Measurements from ENCODE around the gene METTL1. TPM values are rescaled to one million over a fixed set of nuclear protein-coding genes. Genes with fewer than 3 reads are reported as not detected.
A peak's percentile ranks its signal among the peaks of the same experiment; 100 is the strongest.

The METTL1 gene
- total and polyA plus RNA-seq, 9 donors: 15.3 to 33.6 (median 23.4) TPM

- WGBS (ENCODE audit: insufficient coverage): no CpG with 5 or more reads among the region's 7 CpGs
- Histone ChIP-seq H3K4me3 (ENCODE audit: low read length) (no peak overlapping the region), H3K9me3 (replicated peaks; ENCODE audit: control insufficient read depth, low read depth, low read length) (no peaks in the 10 kb centered on the region), H3K27me3 (ENCODE audit: control insufficient read depth, insufficient read depth, low read length) (peaks cover 67% of the 10 kb centered on the region), H3K27ac (ENCODE audit: low read length) (no peak overlapping the region), H3K4me1 (ENCODE audit: control insufficient read depth, insufficient read depth, low read length) (peaks cover 49% of the 10 kb centered on the region), H3K36me3 (ENCODE audit: control insufficient read depth, insufficient read depth, low read length) (no peaks in the 10 kb centered on the region)
- peak; percentile 40 for DNase-seq
Measured at GRCh38 chr12:57739387-57739786, 32.5 kb downstream of the METTL1 start.

GRCh38 chr12:57738661-57739237, 33.2 kb downstream of the METTL1 start, which contains the start of gene AGAP2:
AGAP2 (minus strand) TSS chr12:57738742; CDS start chr12:57738246, 496 bp downstream.
- Histone ChIP-seq H3K36me3 (ENCODE audit: control insufficient read depth, insufficient read depth, low read length) (no peaks in the 10 kb centered on the region), H3K27ac (ENCODE audit: low read length) (no peak within 1 kb of the TSS), H3K4me3 (ENCODE audit: low read length) (peak within 1 kb of the TSS; percentile 43), H3K9me3 (replicated peaks; ENCODE audit: control insufficient read depth, low read depth, low read length) (no peaks in the 10 kb centered on the region), H3K4me1 (ENCODE audit: control insufficient read depth, insufficient read depth, low read length) (peaks cover 52% of the 10 kb centered on the region), H3K27me3 (ENCODE audit: control insufficient read depth, insufficient read depth, low read length) (peaks cover 69% of the 10 kb centered on the region)
- WGBS (ENCODE audit: insufficient coverage): under 1% methylated on average over 13 of the region's 36 CpGs
- DNase-seq: peak; percentile 79

- Histone ChIP-seq H3K4me1 (ENCODE audit: control insufficient read depth, insufficient read depth, low read length) (peaks cover 60% of the 10 kb centered on the region), H3K27ac (ENCODE audit: low read length) (no peak overlapping the region), H3K27me3 (ENCODE audit: control insufficient read depth, insufficient read depth, low read length) (peaks cover 69% of the 10 kb centered on the region), H3K9me3 (replicated peaks; ENCODE audit: control insufficient read depth, low read depth, low read length) (no peaks in the 10 kb centered on the region), H3K4me3 (ENCODE audit: low read length) (peak overlapping the region; percentile 40), H3K36me3 (ENCODE audit: control insufficient read depth, insufficient read depth, low read length) (peaks cover 3% of the 10 kb centered on the region)
- 11% methylated on average over 84 of the region's 110 CpGs for WGBS (ENCODE audit: insufficient coverage)
- DNase-seq: peak; percentile 54
Measured at GRCh38 chr12:57737467-57738460, 34.1 kb downstream of the METTL1 start.

GRCh38 chr12:57736741-57737466, 35.0 kb downstream of the METTL1 start:
- WGBS (ENCODE audit: insufficient coverage): 15% methylated on average over 31 of the region's 31 CpGs
- Histone ChIP-seq H3K27ac (ENCODE audit: low read length) (peak overlapping the region; percentile 85), H3K27me3 (ENCODE audit: control insufficient read depth, insufficient read depth, low read length) (peaks cover 66% of the 10 kb centered on the region), H3K36me3 (ENCODE audit: control insufficient read depth, insufficient read depth, low read length) (peaks cover 6% of the 10 kb centered on the region), H3K4me3 (ENCODE audit: low read length) (peak overlapping the region; percentile 40), H3K4me1 (ENCODE audit: control insufficient read depth, insufficient read depth, low read length) (peaks cover 60% of the 10 kb centered on the region), H3K9me3 (replicated peaks; ENCODE audit: control insufficient read depth, low read depth, low read length) (no peaks in the 10 kb centered on the region)
- DNase-seq: no peak

GRCh38 chr12:57735952-57736740, 35.8 kb downstream of the METTL1 start:
- Histone ChIP-seq H3K4me1 (ENCODE audit: control insufficient read depth, insufficient read depth, low read length) (peaks cover 57% of the 10 kb centered on the region), H3K27ac (ENCODE audit: low read length) (peak overlapping the region; percentile 85), H3K4me3 (ENCODE audit: low read length) (peak overlapping the region; percentile 13)

GRCh38 chr12:57735198-57735855, 36.6 kb downstream of the METTL1 start:
- peak overlapping the region; percentile 85 for H3K27ac ChIP-seq (ENCODE audit: low read length)
- peak overlapping the region; percentile 13 for H3K4me3 ChIP-seq (ENCODE audit: low read length)
- peaks cover 51% of the 10 kb centered on the region for H3K27me3 ChIP-seq (ENCODE audit: control insufficient read depth, insufficient read depth, low read length)
- WGBS (ENCODE audit: insufficient coverage): 20% methylated on average over 1 of the region's 8 CpGs
- DNase-seq: peak; percentile 88
- peaks cover 59% of the 10 kb centered on the region for H3K4me1 ChIP-seq (ENCODE audit: control insufficient read depth, insufficient read depth, low read length)
- H3K36me3 ChIP-seq (ENCODE audit: control insufficient read depth, insufficient read depth, low read length): peaks cover 8% of the 10 kb centered on the region
- H3K9me3 ChIP-seq (replicated peaks; ENCODE audit: control insufficient read depth, low read depth, low read length): no peaks in the 10 kb centered on the region

More at GRCh38 chr12:57735952-57736740, 35.8 kb downstream of the METTL1 start:
- Histone ChIP-seq H3K9me3 (replicated peaks; ENCODE audit: control insufficient read depth, low read depth, low read length) (no peaks in the 10 kb centered on the region), H3K27me3 (ENCODE audit: control insufficient read depth, insufficient read depth, low read length) (peaks cover 59% of the 10 kb centered on the region), H3K36me3 (ENCODE audit: control insufficient read depth, insufficient read depth, low read length) (peaks cover 8% of the 10 kb centered on the region)
- WGBS (ENCODE audit: insufficient coverage): 6% methylated on average over 30 of the region's 49 CpGs
- peak; percentile 86 for DNase-seq

GRCh38 chr12:57734591-57734990, 37.3 kb downstream of the METTL1 start:
- H3K4me3 ChIP-seq (ENCODE audit: low read length): no peak overlapping the region
- H3K27ac ChIP-seq (ENCODE audit: low read length): peak overlapping the region; percentile 85
- peaks cover 60% of the 10 kb centered on the region for H3K4me1 ChIP-seq (ENCODE audit: control insufficient read depth, insufficient read depth, low read length)
- DNase-seq: peak; percentile 50
- H3K27me3 ChIP-seq (ENCODE audit: control insufficient read depth, insufficient read depth, low read length): peaks cover 44% of the 10 kb centered on the region
- no peaks in the 10 kb centered on the region for H3K9me3 ChIP-seq (replicated peaks; ENCODE audit: control insufficient read depth, low read depth, low read length)
- H3K36me3 ChIP-seq (ENCODE audit: control insufficient read depth, insufficient read depth, low read length): peaks cover 11% of the 10 kb centered on the region
- WGBS (ENCODE audit: insufficient coverage): 88% methylated on average over 1 of the region's 4 CpGs

- Histone ChIP-seq H3K9me3 (replicated peaks; ENCODE audit: control insufficient read depth, low read depth, low read length) (no peaks in the 10 kb centered on the region), H3K27me3 (ENCODE audit: control insufficient read depth, insufficient read depth, low read length) (peaks cover 37% of the 10 kb centered on the region), H3K4me3 (ENCODE audit: low read length) (no peak overlapping the region), H3K4me1 (ENCODE audit: control insufficient read depth, insufficient read depth, low read length) (peaks cover 55% of the 10 kb centered on the region), H3K36me3 (ENCODE audit: control insufficient read depth, insufficient read depth, low read length) (peaks cover 14% of the 10 kb centered on the region), H3K27ac (ENCODE audit: low read length) (peak overlapping the region; percentile 85)
- WGBS (ENCODE audit: insufficient coverage): 79% methylated on average over 5 of the region's 6 CpGs
- DNase-seq: no peak
Measured at GRCh38 chr12:57733928-57734327, 38.0 kb downstream of the METTL1 start.

All from muscle of leg (tissue), 11 donors.